OCI-LY7 (cell line): ENCODE measurements around the gene ARPC1B. TPM values are rescaled to one million over a fixed set of nuclear protein-coding genes. Genes with fewer than 3 reads are reported as not detected.

ENCODE experiments used
- BruUV-seq: library from RNA; stranded (reverse); fragments of 400-500 nt; replicated peaks from 2 replicates; lab custom pipeline; 2021; lab: Mats Ljungman, UMichigan
- CTCF ChIA-PET: fragments of 300-600 bp; sonication (Branson Sonifier 250); formaldehyde crosslinking; loops from one replicate; lab custom pipeline; 2022; ENCODE audit warnings: antibody characterized with exemption; ENCODE audit not compliant: unreplicated experiment; lab: Charles Lee
- POLR2A ChIA-PET: fragments of 300-600 bp; sonication (Branson Sonifier 250); formaldehyde crosslinking; loops from one replicate; lab custom pipeline; 2022; ENCODE audit warnings: antibody characterized with exemption; lab: Charles Lee
- DNase-seq: peaks from one replicate; pipeline ENCODE4 v3.0.0-alpha.2; 2015; ENCODE audit warnings: low spot score
- H2AFZ ChIP-seq: fragments of 200-600 bp; sonication (generic), shearing (Covaris generic); 2 replicates; pipeline ENCODE4 v1.6.1; 2014; ENCODE audit warnings: mild to moderate bottlenecking, antibody characterized with exemption, low read length, moderate library complexity
- H3K27ac ChIP-seq: fragments of 200-600 bp; sonication (generic); 2 replicates; pipeline ENCODE4 v1.5.1; 2014; ENCODE audit warnings: mixed run types, low read depth, mild to moderate bottlenecking, moderate library complexity, low read length, inconsistent platforms; ENCODE audit not compliant: poor library complexity, severe bottlenecking
- H3K36me3 ChIP-seq: fragments of 200-600 bp; sonication (generic); 2 replicates; pipeline ENCODE4 v1.6.1; 2014; ENCODE audit warnings: mild to moderate bottlenecking, antibody characterized with exemption, low read length, moderate library complexity, mixed read lengths; ENCODE audit not compliant: insufficient read depth
- H3K4me1 ChIP-seq: fragments of 200-600 bp; sonication (generic); 2 replicates; pipeline ENCODE4 v1.5.1; 2014; ENCODE audit warnings: mild to moderate bottlenecking, low read length; ENCODE audit not compliant: insufficient read depth, poor library complexity, severe bottlenecking
- H3K4me2 ChIP-seq: fragments of 200-600 bp; sonication (generic); 2 replicates; pipeline ENCODE4 v1.6.1; 2014; ENCODE audit warnings: mild to moderate bottlenecking, low read length
- H3K4me3 ChIP-seq: fragments of 200-600 bp; sonication (generic); 2 replicates; pipeline ENCODE4 v1.5.1; 2014; ENCODE audit warnings: mild to moderate bottlenecking, low read depth, low read length; ENCODE audit not compliant: poor library complexity, severe bottlenecking
- H3K79me2 ChIP-seq: fragments of 200-600 bp; sonication (generic); 2 replicates; pipeline ENCODE4 v1.6.1; 2016; ENCODE audit warnings: low read depth, mild to moderate bottlenecking, low read length, moderate library complexity, mixed read lengths; ENCODE audit not compliant: insufficient read depth
- H3K9me2 ChIP-seq: fragments of 200-600 bp; sonication (generic); 2 replicates; pipeline ENCODE4 v1.6.1; 2016; ENCODE audit warnings: mild to moderate bottlenecking, low read length, mixed read lengths; ENCODE audit not compliant: insufficient read depth
- H3K9me3 ChIP-seq: fragments of 200-600 bp; sonication (generic); 2 replicates; pipeline ENCODE4 v1.6.1; 2014; ENCODE audit warnings: mild to moderate bottlenecking, mixed run types, low read length, mixed read lengths
- H4K20me1 ChIP-seq: fragments of 200-600 bp; sonication (generic); 2 replicates; pipeline ENCODE4 v1.6.1; 2014; ENCODE audit warnings: mild to moderate bottlenecking, antibody characterized with exemption, low read length, moderate library complexity, mixed read lengths; ENCODE audit not compliant: insufficient read depth
- CTCF ChIP-seq: fragments of 200-600 bp; sonication (generic); conservative IDR thresholded peaks from 2 replicates; pipeline ENCODE4 v1.5.1; 2014; ENCODE audit warnings: mild to moderate bottlenecking, antibody characterized with exemption, low read length, moderate library complexity, mixed read lengths
- EZH2phosphoT487 ChIP-seq: fragments of 200-600 bp; sonication (generic); IDR thresholded peaks from 2 replicates; pipeline ENCODE4 v1.6.1; 2018; ENCODE audit warnings: low read depth, borderline replicate concordance, mild to moderate bottlenecking, mixed run types, antibody characterized with exemption, low read length, moderate library complexity, mixed read lengths
- intact Hi-C: fragments of 100-400 bp; cut with micrococcal nuclease; formaldehyde crosslinking; loops from one replicate; pipeline ENCODE4 v1.10.0; 2022; ENCODE audit not compliant: unreplicated experiment
- total RNA-seq, 2 experiments: library from RNA; depleted of rRNA in 1 of 2; stranded (reverse); fragments of >200 nt in 1 of 2; shearing (Covaris generic) in 1 of 2; gene quantifications; 2 replicates each; pipeline ENCODE4 v1.2.3, GENCODE V29; 2014 to 2022

ARPC1B gene
- total RNA-seq, 2 experiments from 2014 or later, result 169 to 191 TPM

- H3K27ac ChIP-seq, result no peak overlapping the region
- CTCF ChIA-PET, result no interaction called here
Measured at GRCh38 chr7:99359465-99360154, 14.9 kb upstream of the ARPC1B start.

GRCh38 chr7:99362801-99363200 lies 11.7 kb upstream of the ARPC1B start:
- intact Hi-C loops, result no loop called here
- Histone ChIP-seq H3K27ac (no peak overlapping the region), H2AFZ (no peak overlapping the region), H3K4me1 (no peaks in the 10 kb centered on the region), H4K20me1 (no peaks in the 10 kb centered on the region), H3K9me2 (no peaks in the 10 kb centered on the region), H3K36me3 (peaks cover 85% of the 10 kb centered on the region), H3K4me2 (no peak overlapping the region), H3K4me3 (no peak overlapping the region), H3K79me2 (no peaks in the 10 kb centered on the region), H3K9me3 (no peaks in the 10 kb centered on the region)
- DNase-seq, result no peak
- CTCF ChIA-PET, result no interaction called here
- BruUV-seq, result no TSS peak
- TF ChIP-seq CTCF, result no peak
- TF ChIP-seq EZH2phosphoT487, result no peak
- POLR2A ChIA-PET, result interaction anchor here (0.6 to 0.7 kb wide), 2 partner anchors 14 to 93 kb away, joined by 3 read pairs; no protein-coding TSS in a partner anchor

More at GRCh38 chr7:99359465-99360154, 14.9 kb upstream of the ARPC1B start:
- BruUV-seq, result no TSS peak
- peaks cover 79% of the 10 kb centered on the region for H3K36me3 ChIP-seq
- TF ChIP-seq CTCF (no peak), EZH2phosphoT487 (no peak)
- no peaks in the 10 kb centered on the region for H3K9me2 ChIP-seq
- H4K20me1 ChIP-seq, result no peaks in the 10 kb centered on the region
- H3K79me2 ChIP-seq, result no peaks in the 10 kb centered on the region
- H2AFZ ChIP-seq, result no peak overlapping the region
- intact Hi-C loops, result no loop called here
- no peaks in the 10 kb centered on the region for H3K4me1 ChIP-seq
- POLR2A ChIA-PET, result no interaction called here
- H3K4me2 ChIP-seq, result no peak overlapping the region
- no peaks in the 10 kb centered on the region for H3K9me3 ChIP-seq
- DNase-seq, result no peak
- H3K4me3 ChIP-seq, result no peak overlapping the region

GRCh38 chr7:99363286-99363685 lies 11.2 kb upstream of the ARPC1B start:
- H4K20me1 ChIP-seq, result no peaks in the 10 kb centered on the region
- H3K4me2 ChIP-seq, result no peak overlapping the region
- TF ChIP-seq CTCF (no peak), EZH2phosphoT487 (no peak)
- peaks cover 80% of the 10 kb centered on the region for H3K36me3 ChIP-seq
- ChIA-PET CTCF (no interaction called here), POLR2A (interaction anchor here (0.7 kb wide), 1 partner anchor 14 kb away, joined by 3 read pairs; no protein-coding TSS in a partner anchor)
- no TSS peak for BruUV-seq
- no peak overlapping the region for H2AFZ ChIP-seq
- H3K9me3 ChIP-seq, result no peaks in the 10 kb centered on the region
- DNase-seq, result no peak
- no peak overlapping the region for H3K4me3 ChIP-seq
- no peaks in the 10 kb centered on the region for H3K4me1 ChIP-seq
- intact Hi-C loops, result no loop called here
- H3K9me2 ChIP-seq, result no peaks in the 10 kb centered on the region
- no peaks in the 10 kb centered on the region for H3K79me2 ChIP-seq
- H3K27ac ChIP-seq, result no peak overlapping the region
